Effector memory CD4-positive, alpha-beta T cell (primary cell): ENCODE results near the gene STOX2.

ENCODE experiments used
- DNase-seq, 3 donors: peaks; one replicate each; pipeline ENCODE4 v3.0.0-alpha.2; 2020
- H3K27ac ChIP-seq: 2 replicates; pipeline ENCODE4 v1.7.0; 2013; ENCODE audit warnings: mild to moderate bottlenecking, low read length, moderate library complexity; ENCODE audit not compliant: insufficient read depth, poor library complexity, severe bottlenecking
- H3K27me3 ChIP-seq: replicated peaks from 2 replicates; pipeline ENCODE4 v1.7.0; 2013; ENCODE audit warnings: mild to moderate bottlenecking, low read length; ENCODE audit not compliant: insufficient read depth, control insufficient read depth, poor library complexity, severe bottlenecking
- H3K36me3 ChIP-seq: 2 replicates; pipeline ENCODE4 v1.7.0; 2013; ENCODE audit warnings: mild to moderate bottlenecking, low read length, moderate library complexity; ENCODE audit not compliant: control insufficient read depth, insufficient read depth
- H3K4me1 ChIP-seq: 2 replicates; pipeline ENCODE4 v1.7.0; 2013; ENCODE audit warnings: low read length, mild to moderate bottlenecking; ENCODE audit not compliant: control insufficient read depth, insufficient read depth, poor library complexity, severe bottlenecking
- H3K4me3 ChIP-seq: 2 replicates; pipeline ENCODE4 v1.7.0; 2013; ENCODE audit warnings: low read length, low read depth, mild to moderate bottlenecking; ENCODE audit not compliant: insufficient read depth, poor library complexity, severe bottlenecking
- H3K9me3 ChIP-seq: 2 replicates; pipeline ENCODE4 v1.7.0; 2013; ENCODE audit warnings: mild to moderate bottlenecking, low read length, moderate library complexity; ENCODE audit not compliant: control insufficient read depth

STOX2 gene

GRCh38 chr4:183977707-183978106 is 72.6 kb downstream of the STOX2 start:
- Histone ChIP-seq H3K4me1 (no peaks in the 10 kb centered on the region), H3K9me3 (no peaks in the 10 kb centered on the region), H3K27me3 (no peaks in the 10 kb centered on the region), H3K36me3 (no peaks in the 10 kb centered on the region), H3K27ac (no peak overlapping the region), H3K4me3 (no peak overlapping the region)
- no peak for DNase-seq

GRCh38 chr4:183984566-183984965 is 79.5 kb downstream of the STOX2 start:
- DNase-seq, result no peak
- Histone ChIP-seq H3K4me3 (no peak overlapping the region), H3K27me3 (no peaks in the 10 kb centered on the region), H3K4me1 (no peaks in the 10 kb centered on the region), H3K9me3 (no peaks in the 10 kb centered on the region), H3K36me3 (no peaks in the 10 kb centered on the region), H3K27ac (no peak overlapping the region)

GRCh38 chr4:183985786-183986185 is 80.7 kb downstream of the STOX2 start:
- Histone ChIP-seq H3K4me3 (no peak overlapping the region), H3K4me1 (no peaks in the 10 kb centered on the region)
- no peak for DNase-seq

GRCh38 chr4:183986291-183986970 is 81.3 kb downstream of the STOX2 start:
- Histone ChIP-seq H3K4me3 (no peak overlapping the region), H3K27ac (no peak overlapping the region), H3K9me3 (no peaks in the 10 kb centered on the region)

More at GRCh38 chr4:183985786-183986185, 80.7 kb downstream of the STOX2 start:
- H3K27me3 ChIP-seq, result no peaks in the 10 kb centered on the region
- no peaks in the 10 kb centered on the region for H3K36me3 ChIP-seq
- H3K27ac ChIP-seq, result no peak overlapping the region
- no peaks in the 10 kb centered on the region for H3K9me3 ChIP-seq

GRCh38 chr4:183986971-183987946 is 82.2 kb downstream of the STOX2 start:
- DNase-seq, result no peak
- no peaks in the 10 kb centered on the region for H3K4me1 ChIP-seq
- no peaks in the 10 kb centered on the region for H3K27me3 ChIP-seq
- no peak overlapping the region for H3K4me3 ChIP-seq
- no peak overlapping the region for H3K27ac ChIP-seq
- H3K36me3 ChIP-seq, result no peaks in the 10 kb centered on the region
- no peaks in the 10 kb centered on the region for H3K9me3 ChIP-seq

More at GRCh38 chr4:183986291-183986970, 81.3 kb downstream of the STOX2 start:
- DNase-seq, result no peak
- H3K4me1 ChIP-seq, result no peaks in the 10 kb centered on the region
- no peaks in the 10 kb centered on the region for H3K27me3 ChIP-seq
- no peaks in the 10 kb centered on the region for H3K36me3 ChIP-seq

- Histone ChIP-seq H3K27ac (no peak overlapping the region), H3K4me3 (no peak overlapping the region), H3K9me3 (no peaks in the 10 kb centered on the region), H3K36me3 (no peaks in the 10 kb centered on the region), H3K4me1 (no peaks in the 10 kb centered on the region), H3K27me3 (no peaks in the 10 kb centered on the region)
- no peak for DNase-seq
Measured at GRCh38 chr4:183987987-183988392, 82.9 kb downstream of the STOX2 start.

- no peak overlapping the region for H3K4me3 ChIP-seq
- H3K27ac ChIP-seq, result no peak overlapping the region
Measured at GRCh38 chr4:183988874-183989273, 83.8 kb downstream of the STOX2 start.

GRCh38 chr4:183989461-183989860 is 84.4 kb downstream of the STOX2 start:
- H3K9me3 ChIP-seq, result no peaks in the 10 kb centered on the region
- DNase-seq, result no peak
- H3K4me3 ChIP-seq, result no peak overlapping the region
- no peaks in the 10 kb centered on the region for H3K27me3 ChIP-seq
- no peak overlapping the region for H3K27ac ChIP-seq
- H3K36me3 ChIP-seq, result no peaks in the 10 kb centered on the region
- no peaks in the 10 kb centered on the region for H3K4me1 ChIP-seq

More at GRCh38 chr4:183988874-183989273, 83.8 kb downstream of the STOX2 start:
- Histone ChIP-seq H3K9me3 (no peaks in the 10 kb centered on the region), H3K4me1 (no peaks in the 10 kb centered on the region), H3K36me3 (no peaks in the 10 kb centered on the region), H3K27me3 (no peaks in the 10 kb centered on the region)
- no peak for DNase-seq

GRCh38 chr4:183989931-183990330 is 84.8 kb downstream of the STOX2 start:
- no peak for DNase-seq
- H3K4me1 ChIP-seq, result no peaks in the 10 kb centered on the region
- no peak overlapping the region for H3K27ac ChIP-seq
- no peaks in the 10 kb centered on the region for H3K27me3 ChIP-seq
- no peak overlapping the region for H3K4me3 ChIP-seq
- H3K9me3 ChIP-seq, result no peaks in the 10 kb centered on the region
- H3K36me3 ChIP-seq, result no peaks in the 10 kb centered on the region

GRCh38 chr4:183993676-183994075 is 88.6 kb downstream of the STOX2 start:
- DNase-seq, result no peak
- no peak overlapping the region for H3K27ac ChIP-seq
- peaks cover 4% of the 10 kb centered on the region for H3K27me3 ChIP-seq
- H3K4me3 ChIP-seq, result no peak overlapping the region
- H3K4me1 ChIP-seq, result no peaks in the 10 kb centered on the region
- no peaks in the 10 kb centered on the region for H3K36me3 ChIP-seq
- no peaks in the 10 kb centered on the region for H3K9me3 ChIP-seq
